Measurements from ENCODE around the gene HELZ. TPM values are rescaled to one million over a fixed set of nuclear protein-coding genes. Genes with fewer than 3 reads are reported as not detected.

Gene HELZ
- polyA plus RNA-seq (2013), result 13.5 and 15.5 TPM in 2 replicates

- H3K27ac ChIP-seq (ENCODE audit: low read depth, low read length), result peak within 1 kb of the TSS; percentile 82
- H3K9me3 ChIP-seq (ENCODE audit: insufficient read depth, low read depth, low read length), result no peaks in the 10 kb centered on the region
- DNase-seq, result peak; percentile 67 to 86
- no CpG with 5 or more reads among the region's 67 CpGs for WGBS (ENCODE audit: extremely low coverage, insufficient coverage, insufficient read length)
- peak within 1 kb of the TSS; percentile 98 for H3K18ac ChIP-seq (ENCODE audit: low read length)
- H2AFZ ChIP-seq (ENCODE audit: insufficient read depth, low read length, poor library complexity), result peak within 1 kb of the TSS; percentile 93
- H3K4me2 ChIP-seq (ENCODE audit: low read length), result peak within 1 kb of the TSS; percentile 95
- H4K12ac ChIP-seq (ENCODE audit: low read depth, low read length), result peak within 1 kb of the TSS; percentile 81
- peak within 1 kb of the TSS; percentile 46 for H2BK12ac ChIP-seq (ENCODE audit: low read length)
- H4K8ac ChIP-seq (ENCODE audit: low read depth, low read length), result peak within 1 kb of the TSS; percentile 92
- H3K36me3 ChIP-seq (ENCODE audit: control insufficient read depth in 1 of 2, insufficient read depth in 2 of 2, low read length in 2 of 2), result no peaks in the 10 kb centered on the region
- H3K27me3 ChIP-seq (ENCODE audit: insufficient read depth, low read length), result no peaks in the 10 kb centered on the region
- peaks cover 11% of the 10 kb centered on the region for H3K79me2 ChIP-seq (ENCODE audit: control insufficient read depth, insufficient read depth, low read length, poor library complexity)
- peak within 1 kb of the TSS; percentile 91 for H2AK5ac ChIP-seq (ENCODE audit: low read length)
- H3K79me1 ChIP-seq (ENCODE audit: low read length), result peaks cover 13% of the 10 kb centered on the region
- peak within 1 kb of the TSS; percentile 94 for H3K14ac ChIP-seq (ENCODE audit: low read length)
- peak within 1 kb of the TSS; percentile 92 for H4K91ac ChIP-seq (ENCODE audit: low read depth, low read length)
- H3K4me1 ChIP-seq (ENCODE audit: control insufficient read depth in 1 of 2, insufficient read depth in 2 of 2, low read length in 2 of 2), result peaks cover 0 to 3% of the 10 kb centered on the region in 2 experiments
- H3K4me3 ChIP-seq (ENCODE audit: low read depth, low read length), result peak within 1 kb of the TSS; percentile 94
- H3K9ac ChIP-seq (ENCODE audit: low read length), result peak within 1 kb of the TSS; percentile 99
- H2BK120ac ChIP-seq (ENCODE audit: insufficient read depth, low read length, poor library complexity), result peak within 1 kb of the TSS; percentile 91
- H3K4ac ChIP-seq (ENCODE audit: low read depth, low read length), result peak within 1 kb of the TSS; percentile 98
- peak within 1 kb of the TSS; percentile 94 for H2BK5ac ChIP-seq (ENCODE audit: low read depth, low read length, poor library complexity)
- H3K23ac ChIP-seq (ENCODE audit: low read length), result no peak within 1 kb of the TSS
Measured at GRCh38 chr17:67245073-67245693, at the start of gene HELZ. HELZ (minus strand) TSS chr17:67245196; CDS start chr17:67218804, 26,392 bp downstream.

- no peak overlapping the region for H2BK12ac ChIP-seq (ENCODE audit: low read length)
- H3K23ac ChIP-seq (ENCODE audit: low read length), result no peak overlapping the region
- no peaks in the 10 kb centered on the region for H3K79me2 ChIP-seq (ENCODE audit: control insufficient read depth, insufficient read depth, low read length, poor library complexity)
- DNase-seq, result peak; percentile 55 to 76
- no peak overlapping the region for H4K8ac ChIP-seq (ENCODE audit: low read depth, low read length)
- no peak overlapping the region for H2BK5ac ChIP-seq (ENCODE audit: low read depth, low read length, poor library complexity)
- H3K9ac ChIP-seq (ENCODE audit: low read length), result no peak overlapping the region
- no peaks in the 10 kb centered on the region for H3K36me3 ChIP-seq (ENCODE audit: control insufficient read depth in 1 of 2, insufficient read depth in 2 of 2, low read length in 2 of 2)
- H3K4me3 ChIP-seq (ENCODE audit: low read depth, low read length), result no peak overlapping the region
- H3K79me1 ChIP-seq (ENCODE audit: low read length), result no peaks in the 10 kb centered on the region
- H4K12ac ChIP-seq (ENCODE audit: low read depth, low read length), result no peak overlapping the region
- no CpG with 5 or more reads among the region's 32 CpGs for WGBS (ENCODE audit: extremely low coverage, insufficient coverage, insufficient read length)
- H2BK120ac ChIP-seq (ENCODE audit: insufficient read depth, low read length, poor library complexity), result no peak overlapping the region
- H2AK5ac ChIP-seq (ENCODE audit: low read length), result no peak overlapping the region
- H3K4me2 ChIP-seq (ENCODE audit: low read length), result no peak overlapping the region
- no peak overlapping the region for H4K91ac ChIP-seq (ENCODE audit: low read depth, low read length)
- H3K9me3 ChIP-seq (ENCODE audit: insufficient read depth, low read depth, low read length), result no peaks in the 10 kb centered on the region
- no peak overlapping the region for H3K4ac ChIP-seq (ENCODE audit: low read depth, low read length)
- no peak overlapping the region for H3K18ac ChIP-seq (ENCODE audit: low read length)
- no peak overlapping the region for H3K27ac ChIP-seq (ENCODE audit: low read depth, low read length)
- H2AFZ ChIP-seq (ENCODE audit: insufficient read depth, low read length, poor library complexity), result no peak overlapping the region
- no peaks in the 10 kb centered on the region for H3K27me3 ChIP-seq (ENCODE audit: insufficient read depth, low read length)
- H3K14ac ChIP-seq (ENCODE audit: low read length), result no peak overlapping the region
- H3K4me1 ChIP-seq (ENCODE audit: control insufficient read depth in 1 of 2, insufficient read depth in 2 of 2, low read length in 2 of 2), result no peaks in the 10 kb centered on the region
Measured at GRCh38 chr17:67293251-67294203, 48.5 kb upstream of the HELZ start.

- H3K27ac ChIP-seq (ENCODE audit: low read depth, low read length), result no peak overlapping the region
- no peak overlapping the region for H4K12ac ChIP-seq (ENCODE audit: low read depth, low read length)
- no CpG with 5 or more reads among the region's 11 CpGs for WGBS (ENCODE audit: extremely low coverage, insufficient coverage, insufficient read length)
- no peak overlapping the region for H4K91ac ChIP-seq (ENCODE audit: low read depth, low read length)
- H3K4me2 ChIP-seq (ENCODE audit: low read length), result no peak overlapping the region
- no peaks in the 10 kb centered on the region for H3K9me3 ChIP-seq (ENCODE audit: insufficient read depth, low read depth, low read length)
- no peak overlapping the region for H3K4ac ChIP-seq (ENCODE audit: low read depth, low read length)
- H3K4me3 ChIP-seq (ENCODE audit: low read depth, low read length), result no peak overlapping the region
- no peak overlapping the region for H4K8ac ChIP-seq (ENCODE audit: low read depth, low read length)
- no peak overlapping the region for H3K9ac ChIP-seq (ENCODE audit: low read length)
- H3K27me3 ChIP-seq (ENCODE audit: insufficient read depth, low read length), result no peaks in the 10 kb centered on the region
- H3K18ac ChIP-seq (ENCODE audit: low read length), result no peak overlapping the region
- no peaks in the 10 kb centered on the region for H3K79me2 ChIP-seq (ENCODE audit: control insufficient read depth, insufficient read depth, low read length, poor library complexity)
- no peak overlapping the region for H2AK5ac ChIP-seq (ENCODE audit: low read length)
- H2BK120ac ChIP-seq (ENCODE audit: insufficient read depth, low read length, poor library complexity), result no peak overlapping the region
- H3K4me1 ChIP-seq (ENCODE audit: control insufficient read depth in 1 of 2, insufficient read depth in 2 of 2, low read length in 2 of 2), result no peaks in the 10 kb centered on the region
- no peak overlapping the region for H2BK12ac ChIP-seq (ENCODE audit: low read length)
- no peak overlapping the region for H2AFZ ChIP-seq (ENCODE audit: insufficient read depth, low read length, poor library complexity)
- H3K36me3 ChIP-seq (ENCODE audit: control insufficient read depth in 1 of 2, insufficient read depth in 2 of 2, low read length in 2 of 2), result no peaks in the 10 kb centered on the region
- no peak overlapping the region for H3K23ac ChIP-seq (ENCODE audit: low read length)
- H3K14ac ChIP-seq (ENCODE audit: low read length), result no peak overlapping the region
- DNase-seq, result no peak
- no peak overlapping the region for H2BK5ac ChIP-seq (ENCODE audit: low read depth, low read length, poor library complexity)
- no peaks in the 10 kb centered on the region for H3K79me1 ChIP-seq (ENCODE audit: low read length)
Measured at GRCh38 chr17:67290711-67291291, 45.8 kb upstream of the HELZ start.

GRCh38 chr17:67290244-67290643 is 45.2 kb upstream of the HELZ start:
- no peak overlapping the region for H3K23ac ChIP-seq (ENCODE audit: low read length)
- WGBS (ENCODE audit: extremely low coverage, insufficient coverage, insufficient read length), result no CpG with 5 or more reads among the region's 3 CpGs
- no peak overlapping the region for H3K4me3 ChIP-seq (ENCODE audit: low read depth, low read length)
- no peak overlapping the region for H3K4me2 ChIP-seq (ENCODE audit: low read length)
- no peak overlapping the region for H4K12ac ChIP-seq (ENCODE audit: low read depth, low read length)
- H3K9me3 ChIP-seq (ENCODE audit: insufficient read depth, low read depth, low read length), result no peaks in the 10 kb centered on the region
- no peak for DNase-seq
- no peak overlapping the region for H2BK5ac ChIP-seq (ENCODE audit: low read depth, low read length, poor library complexity)
- no peak overlapping the region for H4K91ac ChIP-seq (ENCODE audit: low read depth, low read length)
- no peak overlapping the region for H3K4ac ChIP-seq (ENCODE audit: low read depth, low read length)
- no peaks in the 10 kb centered on the region for H3K79me1 ChIP-seq (ENCODE audit: low read length)
- no peak overlapping the region for H2AFZ ChIP-seq (ENCODE audit: insufficient read depth, low read length, poor library complexity)
- H3K18ac ChIP-seq (ENCODE audit: low read length), result no peak overlapping the region
- no peaks in the 10 kb centered on the region for H3K27me3 ChIP-seq (ENCODE audit: insufficient read depth, low read length)
- no peak overlapping the region for H2BK12ac ChIP-seq (ENCODE audit: low read length)
- H3K14ac ChIP-seq (ENCODE audit: low read length), result no peak overlapping the region
- no peak overlapping the region for H4K8ac ChIP-seq (ENCODE audit: low read depth, low read length)
- H3K79me2 ChIP-seq (ENCODE audit: control insufficient read depth, insufficient read depth, low read length, poor library complexity), result no peaks in the 10 kb centered on the region
- H3K36me3 ChIP-seq (ENCODE audit: control insufficient read depth in 1 of 2, insufficient read depth in 2 of 2, low read length in 2 of 2), result no peaks in the 10 kb centered on the region
- H2AK5ac ChIP-seq (ENCODE audit: low read length), result no peak overlapping the region
- H3K9ac ChIP-seq (ENCODE audit: low read length), result no peak overlapping the region
- no peak overlapping the region for H3K27ac ChIP-seq (ENCODE audit: low read depth, low read length)
- H2BK120ac ChIP-seq (ENCODE audit: insufficient read depth, low read length, poor library complexity), result no peak overlapping the region
- no peaks in the 10 kb centered on the region for H3K4me1 ChIP-seq (ENCODE audit: control insufficient read depth in 1 of 2, insufficient read depth in 2 of 2, low read length in 2 of 2)
